IPS-11a (cell line): Measurements from ENCODE around the gene OVCA2.

Source experiments
- H3K4me3 ChIP-seq: one replicate; pipeline ENCODE4 v1.5.1; 2013; ENCODE audit warnings: low read depth, low read length, control low read depth

The OVCA2 gene

DNA sequence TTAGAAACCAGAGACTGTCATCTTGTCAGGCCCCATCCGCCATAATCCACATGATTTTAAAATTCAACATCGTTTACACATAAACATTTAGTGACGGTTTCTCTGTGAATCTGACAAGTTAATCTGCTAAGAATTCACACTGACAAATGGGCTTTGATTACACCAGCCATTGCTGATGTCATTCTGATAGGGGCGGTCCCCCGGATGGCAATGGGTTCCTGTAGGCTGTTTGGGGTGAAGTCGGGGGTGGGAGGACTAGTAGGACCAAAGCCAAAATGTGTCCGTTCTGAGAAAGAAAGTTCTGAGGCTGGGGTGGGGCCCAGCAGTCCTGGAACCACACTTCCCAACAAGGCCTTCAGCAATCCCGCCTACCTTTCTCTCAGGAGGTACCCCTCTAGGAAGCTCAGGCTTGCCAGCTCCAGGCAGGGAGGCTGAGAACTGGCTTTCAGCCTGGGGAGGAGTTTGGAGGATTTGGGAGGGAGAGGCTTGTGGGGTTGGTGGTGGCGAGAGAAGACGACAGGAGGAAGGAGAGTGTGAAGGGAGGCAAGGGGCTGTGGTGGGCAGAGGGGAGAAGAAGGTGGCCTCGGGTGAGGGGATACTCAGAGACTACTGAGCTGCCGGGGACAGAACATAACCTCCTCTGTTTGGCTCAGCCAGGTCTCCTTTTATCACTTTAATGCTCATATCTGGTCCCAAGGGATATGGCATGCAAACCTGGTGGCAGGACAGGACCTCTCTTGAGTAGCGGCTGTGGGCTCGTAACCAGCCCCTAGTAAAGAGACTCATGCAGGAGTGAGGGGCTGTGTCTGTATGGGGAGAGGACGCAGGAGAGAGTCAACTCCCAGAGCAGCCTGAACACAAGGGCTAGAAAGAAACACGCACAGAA lies 21.7 kb downstream of the OVCA2 start:
- no peak overlapping the region for H3K4me3 ChIP-seq

DNA sequence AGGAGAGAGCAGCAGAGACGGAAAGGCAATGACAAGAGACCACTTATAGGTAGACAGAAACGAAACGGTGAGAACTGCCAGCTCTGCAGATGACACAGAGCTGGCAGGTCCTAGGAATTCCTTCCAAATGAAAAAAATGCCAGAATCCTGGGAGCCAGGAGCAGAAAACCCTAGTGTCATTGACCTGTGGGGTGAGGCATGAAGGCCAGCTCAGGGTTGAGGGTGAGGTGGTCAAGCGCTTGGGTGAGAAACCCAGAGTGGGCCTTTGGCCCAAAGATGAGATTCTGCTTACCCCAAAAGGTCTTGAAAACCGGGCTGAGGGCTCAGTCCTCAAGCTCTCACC lies 22.3 kb downstream of the OVCA2 start:
- no peak overlapping the region for H3K4me3 ChIP-seq

DNA sequence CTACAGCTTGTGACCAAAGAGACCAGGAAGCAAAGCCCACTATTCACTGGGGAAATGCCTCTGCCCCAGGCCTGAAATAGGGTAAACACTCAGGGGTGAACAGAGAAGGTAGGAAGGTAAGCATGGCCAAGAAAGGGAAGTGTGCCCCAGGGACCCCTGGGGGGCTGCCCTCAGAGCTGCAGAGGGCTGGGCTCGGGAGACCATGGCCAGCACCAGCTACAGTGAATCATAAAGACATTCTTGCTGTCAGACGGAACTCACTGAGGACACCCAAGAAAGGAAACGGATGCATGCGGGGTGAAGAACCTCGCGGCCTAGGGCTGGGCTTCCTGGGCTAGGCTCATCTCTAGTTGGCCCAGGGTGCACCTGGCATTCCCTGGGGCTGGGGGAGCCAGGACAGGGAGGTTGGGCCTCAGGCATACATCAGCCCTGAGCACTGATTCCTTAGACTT lies 22.7 kb downstream of the OVCA2 start:
- H3K4me3 ChIP-seq: no peak overlapping the region

DNA sequence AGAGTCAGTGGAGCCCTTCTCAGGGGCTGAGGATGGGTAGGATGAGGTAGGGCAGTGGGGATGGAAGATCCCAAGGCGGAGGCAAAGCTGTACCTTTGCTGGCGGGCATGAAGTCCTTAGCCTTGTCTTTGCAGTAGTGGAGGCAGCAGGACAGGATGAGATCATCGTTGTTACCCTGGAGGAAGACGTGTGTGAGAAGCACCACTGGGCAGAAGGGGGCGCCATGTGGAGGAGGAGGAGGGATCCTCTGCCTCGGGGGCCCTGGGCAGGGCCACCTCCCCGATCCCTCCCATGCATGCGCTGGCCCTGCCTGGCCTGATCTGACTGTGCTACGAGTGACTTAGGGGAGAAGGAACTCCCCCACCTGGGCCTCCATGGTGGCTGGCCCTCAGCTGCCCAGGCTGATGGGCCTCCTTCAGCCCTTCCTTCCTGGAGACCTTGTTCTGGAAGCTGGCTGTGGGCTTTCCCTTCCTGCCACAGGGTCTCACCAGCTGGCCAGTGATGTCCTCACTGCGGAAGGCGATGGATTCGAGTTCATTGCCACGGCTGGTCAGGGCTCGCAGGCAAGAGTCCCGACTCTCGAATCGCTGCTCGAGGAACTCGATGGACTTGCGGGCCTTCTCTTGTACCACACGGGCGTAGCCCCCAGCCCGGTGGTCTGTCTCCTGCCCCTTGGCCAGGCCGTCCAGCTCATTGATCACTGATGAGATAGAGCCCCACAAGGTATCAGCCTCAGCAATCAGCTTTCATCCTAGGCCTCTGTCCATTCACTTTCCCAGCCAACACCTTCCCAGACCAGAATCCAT lies 23.4 kb downstream of the OVCA2 start:
- no peak overlapping the region for H3K4me3 ChIP-seq

DNA sequence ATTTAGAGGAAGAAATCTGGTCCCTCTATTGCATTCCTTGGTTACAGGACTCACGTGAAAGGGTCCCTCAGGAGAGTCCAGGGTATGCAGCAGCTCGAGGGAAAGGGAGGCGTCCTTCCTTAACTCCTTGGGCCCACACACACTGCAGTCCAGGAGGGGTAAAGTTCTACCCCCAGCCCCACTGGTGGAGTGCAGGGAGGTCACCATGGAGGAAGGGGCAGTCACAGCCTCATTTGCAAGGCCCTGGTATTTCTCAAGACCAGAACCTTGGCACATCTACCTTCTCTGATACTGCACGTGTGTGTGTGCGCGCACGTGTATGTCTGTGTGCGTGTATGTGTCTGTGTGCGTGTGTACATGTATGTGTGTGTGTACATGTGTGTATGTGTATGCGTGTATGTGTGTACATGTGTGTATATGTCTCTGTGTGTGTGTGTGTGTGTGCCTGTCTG lies 24.2 kb downstream of the OVCA2 start:
- H3K4me3 ChIP-seq: no peak overlapping the region

DNA sequence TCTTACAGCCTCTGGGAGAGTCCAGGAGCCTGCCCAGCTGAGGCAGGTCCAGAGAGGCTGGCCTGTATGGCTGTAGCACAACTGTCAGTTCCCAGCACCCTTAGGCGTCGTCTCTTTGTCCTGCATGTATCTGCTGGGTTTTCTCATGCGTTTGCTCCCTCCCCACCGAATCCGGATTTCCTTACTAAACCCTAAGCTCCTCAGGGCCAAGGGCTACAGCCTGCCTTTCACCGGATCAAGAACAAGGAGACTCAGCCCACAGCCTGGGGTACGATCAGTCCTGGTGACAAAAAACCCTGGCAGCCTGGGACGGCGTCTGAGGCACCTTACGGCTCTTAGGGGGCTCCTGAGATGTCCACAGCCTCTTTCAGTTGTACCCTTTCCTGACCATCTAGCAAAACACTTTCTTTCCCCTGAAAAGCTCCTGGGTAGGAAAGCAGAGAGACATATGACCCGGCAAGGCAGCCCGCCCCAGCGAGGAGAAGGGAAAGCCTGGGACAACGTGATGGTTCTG lies 25.3 kb downstream of the OVCA2 start:
- H3K4me3 ChIP-seq: no peak overlapping the region

DNA sequence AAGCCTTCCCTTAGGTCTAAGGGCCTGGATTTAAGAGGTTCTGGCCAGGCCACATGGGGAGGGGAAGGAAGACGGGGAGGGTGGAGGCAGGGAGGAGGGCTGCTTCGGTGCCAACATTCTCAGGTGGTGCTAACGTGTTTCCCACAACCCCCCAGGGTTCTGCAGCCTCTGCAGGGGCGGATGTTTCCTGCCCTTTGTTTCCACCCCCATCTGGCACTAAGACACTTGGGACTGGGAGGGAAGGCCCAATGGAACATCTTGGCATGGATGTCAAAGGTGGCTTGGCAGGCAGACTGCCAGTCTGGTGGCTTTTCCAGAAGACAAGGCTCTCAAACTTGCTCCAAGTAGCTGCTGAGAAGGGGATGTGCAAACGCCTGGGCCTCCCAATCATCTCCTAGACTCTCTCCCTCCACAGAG lies 25.8 kb downstream of the OVCA2 start:
- H3K4me3 ChIP-seq: no peak overlapping the region

DNA sequence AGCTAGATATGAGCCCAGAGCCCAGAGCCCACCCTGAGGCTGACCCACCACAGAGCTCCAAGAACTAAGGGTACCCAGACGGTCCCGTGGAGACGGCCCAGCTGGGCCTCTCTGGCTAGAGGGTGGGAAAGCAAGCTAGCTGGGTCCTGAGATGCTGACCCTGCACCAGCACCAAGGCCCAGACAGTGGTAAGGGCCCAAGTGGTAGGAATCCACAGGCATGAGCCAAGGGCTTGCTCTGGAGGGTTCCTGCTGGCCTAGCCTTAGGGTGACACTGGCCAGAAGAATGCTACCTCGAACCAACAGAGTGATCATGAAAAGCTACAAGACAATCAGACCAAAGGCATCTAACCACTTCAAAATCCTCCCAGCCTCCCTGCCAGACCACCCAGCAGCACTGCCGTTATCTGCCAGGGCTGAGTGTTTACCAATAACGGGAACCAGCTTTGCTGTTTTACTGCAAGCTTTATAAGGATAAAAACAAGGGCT lies 26.3 kb downstream of the OVCA2 start:
- no peak overlapping the region for H3K4me3 ChIP-seq

DNA sequence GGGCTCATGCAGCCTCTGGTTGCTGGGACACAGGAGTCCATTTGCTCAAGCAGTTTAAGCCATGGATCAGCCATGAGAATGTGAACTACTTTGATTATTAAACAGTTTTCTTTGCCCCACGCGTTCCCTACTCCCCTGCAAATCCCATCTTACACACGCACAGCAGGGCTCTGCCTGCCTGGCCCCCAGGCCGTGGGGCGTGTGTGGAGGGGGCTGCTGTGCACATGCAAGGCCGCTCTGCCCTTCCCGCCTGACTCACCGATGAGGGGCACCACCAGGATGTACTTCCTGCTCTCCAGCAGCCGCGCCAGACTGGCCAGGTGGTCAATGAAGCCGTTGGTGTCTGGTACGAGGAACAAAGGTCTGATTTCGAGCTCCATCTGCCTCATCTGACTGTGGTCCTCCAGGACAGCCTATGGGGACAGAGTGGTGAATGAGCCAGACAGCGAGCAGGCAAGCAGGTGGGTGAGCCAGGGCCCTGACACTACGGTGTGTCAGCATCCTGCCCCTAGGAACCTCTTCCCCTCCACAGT lies 26.8 kb downstream of the OVCA2 start:
- no peak overlapping the region for H3K4me3 ChIP-seq

DNA sequence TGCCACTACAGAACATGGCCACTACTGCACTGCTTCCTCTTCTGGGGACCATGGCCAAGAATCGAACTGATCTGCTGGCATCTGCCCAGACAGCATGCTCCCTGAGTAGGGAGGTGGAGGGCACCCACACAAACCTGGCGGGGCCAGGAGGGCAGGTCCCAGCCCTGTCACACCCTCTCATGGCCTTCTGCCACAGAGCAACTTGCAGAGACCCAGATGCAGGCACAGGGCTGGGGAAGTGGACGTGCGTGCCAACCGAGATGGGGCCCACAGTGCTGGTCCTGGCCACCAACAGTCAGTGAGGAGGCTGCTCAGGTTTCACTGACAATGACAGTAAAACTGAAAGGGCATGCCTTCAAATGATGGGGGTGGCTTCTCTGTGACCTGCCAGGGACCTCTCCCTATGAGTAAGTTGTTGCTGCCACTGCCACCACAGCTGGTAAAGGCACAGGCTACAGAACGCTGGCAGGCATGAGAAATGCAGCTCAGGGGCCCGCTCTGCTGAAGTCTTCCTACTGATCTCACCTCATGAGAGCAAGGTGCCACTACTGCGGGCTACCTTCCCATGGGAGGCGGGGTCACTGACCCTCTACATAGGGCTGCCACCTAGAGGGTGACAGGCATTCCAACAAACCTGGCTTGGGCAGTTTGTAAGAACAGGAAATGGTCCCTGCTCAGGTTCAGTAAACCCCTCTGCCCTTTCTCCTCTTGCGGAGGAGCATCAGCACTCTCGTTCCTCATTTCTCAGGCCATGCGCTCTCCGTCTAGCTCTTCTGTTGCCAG lies 28.6 kb downstream of the OVCA2 start:
- H3K4me3 ChIP-seq: no peak overlapping the region

DNA sequence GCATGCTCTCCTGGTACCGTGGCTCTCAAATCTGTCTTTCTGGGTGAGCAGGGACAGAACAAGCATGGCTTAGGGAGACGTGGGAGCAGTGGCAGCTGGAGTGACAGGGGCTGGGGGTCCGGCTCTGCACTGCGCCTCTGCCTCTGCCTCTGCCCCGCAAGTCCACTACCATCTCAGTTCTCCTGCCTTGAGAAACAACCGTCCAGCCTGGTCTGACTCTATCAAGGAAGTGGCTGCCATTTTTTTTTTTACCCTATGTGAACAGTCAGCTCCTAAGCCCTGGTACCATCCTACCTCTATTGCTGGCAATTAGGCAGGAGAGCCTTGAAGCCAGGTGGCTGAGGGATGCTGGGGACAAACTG lies 29.2 kb downstream of the OVCA2 start:
- no peak overlapping the region for H3K4me3 ChIP-seq

DNA sequence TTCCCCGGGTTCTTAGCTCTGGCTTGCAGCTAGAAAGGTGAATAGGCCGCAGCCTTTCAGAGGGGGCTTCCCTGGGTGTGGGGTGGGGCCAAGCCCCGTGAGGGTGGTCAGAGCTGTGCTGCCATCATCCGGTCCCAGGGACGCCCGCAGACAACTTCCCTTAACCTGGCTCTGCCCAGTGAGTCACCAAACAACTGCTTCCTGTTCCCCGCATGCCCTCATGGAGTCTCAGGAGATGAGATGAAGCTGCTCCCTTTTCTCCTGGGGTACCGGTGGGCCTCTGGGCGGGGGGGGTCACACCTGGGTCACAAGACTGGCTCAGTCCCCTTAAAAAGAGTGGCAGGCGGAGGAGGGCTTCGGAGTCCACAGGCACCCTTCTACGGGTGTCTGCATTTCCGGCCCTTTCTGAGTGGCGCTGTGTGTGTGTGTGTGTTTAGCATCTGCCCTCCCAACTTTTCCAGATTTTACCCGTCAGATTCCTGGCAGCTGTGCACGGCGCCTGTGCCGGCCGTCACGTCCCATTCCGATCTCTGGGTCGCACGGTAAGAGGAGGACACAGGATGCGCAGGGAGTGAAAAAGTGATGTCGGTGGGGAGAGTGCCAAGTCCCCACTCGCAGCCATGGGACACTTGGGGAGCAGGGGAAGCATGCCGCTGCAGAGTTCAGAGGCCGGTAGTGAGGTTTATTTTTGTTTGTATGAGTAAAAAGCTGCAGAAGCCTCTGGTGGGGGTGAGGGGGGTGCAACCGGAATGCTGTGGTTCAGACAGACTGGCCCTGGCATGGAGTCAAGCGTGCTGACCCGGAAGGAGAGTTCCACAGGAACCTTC lies 29.8 kb downstream of the OVCA2 start:
- no peak overlapping the region for H3K4me3 ChIP-seq

DNA sequence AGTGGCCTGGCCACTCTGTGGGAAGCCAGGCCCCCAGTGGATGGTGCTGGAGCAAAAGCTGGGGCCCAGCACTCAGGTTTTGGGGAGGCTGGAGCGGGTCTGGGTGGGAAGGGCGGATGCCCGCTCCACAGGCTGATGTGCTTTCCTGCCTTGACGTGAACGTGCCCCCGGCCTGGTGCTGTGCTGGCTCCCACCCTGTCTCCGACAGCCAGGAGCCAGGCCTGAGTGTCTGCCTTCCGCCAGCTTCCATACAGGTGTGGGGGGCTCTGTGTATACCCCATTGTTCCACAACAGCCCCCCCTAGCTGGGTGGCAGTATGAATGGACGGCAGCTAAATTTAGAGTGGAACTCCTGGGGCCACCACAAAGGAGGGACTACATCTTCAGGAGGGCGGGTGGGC lies 33.1 kb downstream of the OVCA2 start:
- H3K4me3 ChIP-seq: no peak overlapping the region

DNA sequence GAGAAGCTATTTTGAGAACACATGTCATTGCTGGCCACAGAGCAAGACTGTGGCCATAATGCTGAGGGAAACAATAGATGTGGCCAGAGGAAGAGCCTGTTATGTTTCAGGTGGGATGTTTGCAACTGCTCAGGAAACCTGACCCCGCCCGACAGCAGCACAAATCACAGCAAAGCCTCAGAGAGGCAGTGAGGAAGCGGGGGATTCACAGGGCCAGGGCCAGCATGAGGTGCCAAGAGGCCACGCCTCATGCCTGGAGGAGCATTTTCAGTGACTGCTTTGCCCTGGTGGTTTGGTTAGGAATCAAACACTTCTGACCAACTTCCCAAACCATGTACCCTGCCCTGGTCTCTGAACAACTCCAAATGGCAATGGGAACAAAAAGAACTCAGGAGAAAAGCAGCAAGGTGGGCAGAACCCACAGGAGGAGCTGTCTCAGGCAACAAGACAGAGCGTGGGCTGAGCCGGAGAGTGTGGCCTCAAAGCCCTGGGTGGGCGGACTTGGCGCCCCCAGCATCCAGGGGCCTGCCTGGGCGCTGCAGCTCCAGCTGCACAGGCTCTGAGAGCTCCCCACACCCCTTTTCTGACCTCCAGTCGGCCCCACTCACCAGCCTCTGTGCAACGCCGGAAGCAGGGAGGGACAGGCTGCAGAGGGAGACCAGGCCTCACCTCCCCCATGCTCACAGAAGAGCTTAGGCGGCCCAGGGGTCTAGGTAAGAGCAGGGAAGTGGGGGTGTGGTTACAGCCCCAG lies 33.7 kb downstream of the OVCA2 start:
- H3K4me3 ChIP-seq: no peak overlapping the region

DNA sequence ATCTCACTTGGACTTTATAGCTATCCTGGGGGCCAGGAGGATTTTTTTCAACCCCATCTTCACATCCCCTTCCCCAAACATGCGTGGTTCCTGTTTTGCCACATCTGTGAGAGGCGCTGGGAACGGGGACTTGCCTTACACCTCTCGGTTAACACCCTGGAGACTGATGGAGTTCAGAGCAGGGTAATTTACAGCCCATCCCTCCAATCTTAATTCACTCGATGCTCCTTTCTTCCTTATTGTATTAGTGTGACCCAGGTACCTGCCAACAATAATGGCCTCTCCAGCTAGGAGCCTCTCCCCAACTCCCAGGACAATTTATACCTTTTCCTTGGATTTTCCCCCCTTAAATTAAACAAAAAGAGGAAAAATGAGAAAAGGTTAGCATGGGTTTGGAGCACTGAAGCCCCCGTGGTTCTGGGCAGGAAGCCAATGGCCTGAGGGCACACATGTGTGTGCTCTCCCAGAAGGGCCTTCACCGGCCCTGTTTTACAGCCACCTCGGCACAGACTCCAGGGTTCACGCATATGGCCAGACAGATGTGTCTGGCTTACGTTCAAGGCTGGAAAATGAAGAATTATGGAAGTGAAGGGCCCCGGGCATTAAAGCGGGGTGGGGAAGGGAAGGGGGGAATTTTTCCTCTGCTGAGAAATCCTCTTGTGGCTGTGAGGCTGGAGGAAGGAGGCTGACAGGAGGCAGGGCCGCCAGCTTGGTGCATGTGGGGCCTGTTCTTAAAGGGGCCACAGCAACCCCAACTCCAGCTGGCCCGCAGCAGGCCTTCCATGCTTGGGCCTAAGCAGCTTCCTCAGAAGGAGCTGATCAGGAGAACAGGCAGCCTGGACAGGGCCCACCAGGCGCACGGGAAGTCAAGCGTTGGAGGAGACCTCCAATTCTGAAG lies 34.5 kb downstream of the OVCA2 start:
- no peak overlapping the region for H3K4me3 ChIP-seq

DNA sequence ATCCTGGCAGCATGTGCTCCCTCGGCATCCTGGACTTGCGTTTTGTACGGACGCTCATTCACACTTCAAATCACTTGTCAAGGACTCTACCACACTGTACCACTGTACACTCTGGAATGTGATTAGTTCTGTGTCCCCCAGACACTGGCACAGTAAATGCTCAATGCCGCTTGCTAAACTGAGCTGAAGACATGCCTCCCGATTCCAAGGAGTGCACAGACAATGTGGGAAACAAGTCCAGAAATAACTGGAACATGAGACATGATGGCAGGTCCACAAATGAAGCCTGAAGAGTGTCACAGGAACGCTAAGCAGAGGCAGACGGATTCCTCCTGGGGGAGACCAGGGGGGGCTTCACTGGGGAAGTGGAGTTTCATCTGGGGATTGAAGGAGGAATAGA lies 35.2 kb downstream of the OVCA2 start:
- H3K4me3 ChIP-seq: no peak overlapping the region

DNA sequence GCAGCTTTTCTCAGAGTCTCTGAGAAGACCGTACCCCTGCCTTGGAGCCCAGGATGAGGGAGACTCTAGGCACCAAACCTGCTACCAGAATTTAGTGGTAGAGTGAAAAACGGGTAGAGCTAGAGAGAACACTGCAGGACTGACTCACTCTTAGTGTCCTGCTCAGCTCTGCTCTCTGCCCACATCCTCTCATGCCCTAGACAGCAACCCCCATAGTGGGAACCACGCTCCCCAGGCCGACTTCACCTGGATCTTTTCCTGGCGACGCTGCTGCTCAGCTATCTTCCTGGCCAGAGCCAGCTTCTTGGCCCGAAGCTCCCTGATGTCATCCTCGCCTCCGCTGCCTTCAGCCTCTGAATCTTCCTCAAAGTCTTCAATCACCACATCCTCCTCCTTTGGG lies 39.7 kb downstream of the OVCA2 start:
- H3K4me3 ChIP-seq: no peak overlapping the region
